ENCODE data around the gene KLF2.

DNA sequence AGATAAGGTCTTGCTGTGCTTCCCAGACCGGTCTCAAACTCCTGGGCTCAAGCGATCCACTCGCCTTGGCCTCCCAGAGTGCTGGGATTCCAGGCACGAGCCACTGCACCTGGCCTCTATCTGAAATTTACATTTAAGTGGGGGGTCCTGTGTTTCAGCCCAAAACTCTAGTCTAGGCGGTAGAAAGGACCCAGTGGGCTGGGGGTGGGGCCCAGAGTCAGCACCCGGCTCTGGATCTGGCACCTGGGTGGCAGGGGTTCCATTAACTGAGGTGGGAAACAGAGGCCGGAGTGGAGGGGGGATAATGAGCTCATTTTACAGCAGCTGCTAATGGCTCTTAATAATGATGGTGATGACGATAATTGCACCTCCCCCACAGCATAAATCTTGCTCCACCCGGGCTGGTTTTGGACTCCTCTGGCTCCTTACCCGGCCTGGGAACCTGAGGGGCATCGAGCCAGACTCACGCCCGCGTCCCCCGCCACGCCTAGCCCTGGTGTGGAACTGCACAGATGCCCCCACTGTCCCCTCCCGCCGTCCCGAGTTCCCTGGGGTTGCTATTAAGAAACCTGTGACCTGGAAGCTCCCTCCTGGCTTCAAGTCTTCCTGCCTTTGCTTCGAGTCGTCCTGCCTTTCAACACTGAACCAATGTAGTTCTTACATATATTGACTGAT lies 17.8 kb upstream of the KLF2 start:
- TF ChIP-seq, protein P1, sequence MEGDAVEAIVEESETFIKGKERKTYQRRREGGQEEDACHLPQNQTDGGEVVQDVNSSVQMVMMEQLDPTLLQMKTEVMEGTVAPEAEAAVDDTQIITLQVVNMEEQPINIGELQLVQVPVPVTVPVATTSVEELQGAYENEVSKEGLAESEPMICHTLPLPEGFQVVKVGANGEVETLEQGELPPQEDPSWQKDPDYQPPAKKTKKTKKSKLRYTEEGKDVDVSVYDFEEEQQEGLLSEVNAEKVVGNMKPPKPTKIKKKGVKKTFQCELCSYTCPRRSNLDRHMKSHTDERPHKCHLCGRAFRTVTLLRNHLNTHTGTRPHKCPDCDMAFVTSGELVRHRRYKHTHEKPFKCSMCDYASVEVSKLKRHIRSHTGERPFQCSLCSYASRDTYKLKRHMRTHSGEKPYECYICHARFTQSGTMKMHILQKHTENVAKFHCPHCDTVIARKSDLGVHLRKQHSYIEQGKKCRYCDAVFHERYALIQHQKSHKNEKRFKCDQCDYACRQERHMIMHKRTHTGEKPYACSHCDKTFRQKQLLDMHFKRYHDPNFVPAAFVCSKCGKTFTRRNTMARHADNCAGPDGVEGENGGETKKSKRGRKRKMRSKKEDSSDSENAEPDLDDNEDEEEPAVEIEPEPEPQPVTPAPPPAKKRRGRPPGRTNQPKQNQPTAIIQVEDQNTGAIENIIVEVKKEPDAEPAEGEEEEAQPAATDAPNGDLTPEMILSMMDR (conservative IDR thresholded peaks at IDR 0.05; ENCODE audit: low read depth, low read length): no peak
- no peak for TF ChIP-seq EZH2 (IDR thresholded peaks at IDR 0.05; ENCODE audit: low read length, unreplicated experiment)
- TF ChIP-seq EZH2phosphoT487 (IDR thresholded peaks at IDR 0.05; ENCODE audit: borderline replicate concordance, low read length): no peak

Measured in PC-3 (cell line).